ENCODE measurements around the gene STAT3.

DNA sequence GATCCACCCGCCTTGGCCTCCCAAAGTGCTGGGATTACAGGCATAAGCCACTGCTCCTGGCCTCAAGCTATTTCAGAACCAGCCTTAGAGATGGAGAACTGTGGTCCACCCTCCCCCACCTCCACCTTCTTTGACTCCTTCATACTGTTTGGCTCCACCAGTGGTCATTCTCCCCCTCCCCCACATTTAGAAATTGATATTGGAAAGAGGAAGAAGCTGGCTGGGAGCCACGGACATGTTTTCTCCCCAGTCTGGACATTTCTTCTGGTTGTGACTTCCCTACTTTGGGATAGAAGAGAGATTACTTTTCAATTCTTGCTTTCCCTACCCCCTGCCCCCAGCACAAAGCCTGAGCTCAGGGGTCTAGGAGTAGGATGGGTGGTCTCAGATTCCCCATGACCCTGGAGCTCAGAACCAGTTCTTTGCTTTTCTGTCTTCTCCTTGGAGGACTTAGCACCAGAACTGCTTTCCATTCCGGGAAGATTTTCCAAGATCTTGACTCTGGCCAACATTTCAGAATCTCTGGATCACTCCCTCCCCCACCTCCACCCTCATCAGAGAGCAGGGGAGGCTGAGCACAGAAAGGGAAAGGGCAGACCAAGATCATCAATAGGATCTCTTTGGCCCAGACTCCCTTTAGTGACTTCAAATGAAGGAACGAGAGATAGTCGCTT, 18.5 kb upstream of the STAT3 start:
- no peak for TF ChIP-seq EZH2 (IDR thresholded peaks at IDR 0.05)
- no peak for TF ChIP-seq POLR2AphosphoS5 (IDR thresholded peaks at IDR 0.05; ENCODE audit: borderline replicate concordance, low read depth, low read length)

All from SK-N-MC (cell line).